ENCODE measurements around the gene HYAL2.

- TF ChIP-seq, protein P1, sequence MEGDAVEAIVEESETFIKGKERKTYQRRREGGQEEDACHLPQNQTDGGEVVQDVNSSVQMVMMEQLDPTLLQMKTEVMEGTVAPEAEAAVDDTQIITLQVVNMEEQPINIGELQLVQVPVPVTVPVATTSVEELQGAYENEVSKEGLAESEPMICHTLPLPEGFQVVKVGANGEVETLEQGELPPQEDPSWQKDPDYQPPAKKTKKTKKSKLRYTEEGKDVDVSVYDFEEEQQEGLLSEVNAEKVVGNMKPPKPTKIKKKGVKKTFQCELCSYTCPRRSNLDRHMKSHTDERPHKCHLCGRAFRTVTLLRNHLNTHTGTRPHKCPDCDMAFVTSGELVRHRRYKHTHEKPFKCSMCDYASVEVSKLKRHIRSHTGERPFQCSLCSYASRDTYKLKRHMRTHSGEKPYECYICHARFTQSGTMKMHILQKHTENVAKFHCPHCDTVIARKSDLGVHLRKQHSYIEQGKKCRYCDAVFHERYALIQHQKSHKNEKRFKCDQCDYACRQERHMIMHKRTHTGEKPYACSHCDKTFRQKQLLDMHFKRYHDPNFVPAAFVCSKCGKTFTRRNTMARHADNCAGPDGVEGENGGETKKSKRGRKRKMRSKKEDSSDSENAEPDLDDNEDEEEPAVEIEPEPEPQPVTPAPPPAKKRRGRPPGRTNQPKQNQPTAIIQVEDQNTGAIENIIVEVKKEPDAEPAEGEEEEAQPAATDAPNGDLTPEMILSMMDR (IDR thresholded peaks at IDR 0.05; ENCODE audit: insufficient read depth, low read length, poor library complexity, severe bottlenecking), result no peak
- no peak for TF ChIP-seq EZH2phosphoT487 (conservative IDR thresholded peaks at IDR 0.05; ENCODE audit: low read length)
Observed at GRCh38 chr3:50338965-50339364, 16.4 kb upstream of the HYAL2 start.
